GM21723 (cell line): ENCODE results near the gene BTBD2.

Experiments used
- ATAC-seq: cut with Tn5 transposase; IDR thresholded peaks from one replicate; pipeline ENCODE4 v1.9.1; 2021; ENCODE audit warnings: mild to moderate bottlenecking, moderate library complexity; ENCODE audit not compliant: unreplicated experiment

The BTBD2 gene

GRCh38 chr19:2015608-2015950 is at the start of gene BTBD2:
TSS of gene BTBD2 (minus strand) at chr19:2015714. CDS start at chr19:2015703, 11 bp downstream.
- no peak for ATAC-seq

DNA sequence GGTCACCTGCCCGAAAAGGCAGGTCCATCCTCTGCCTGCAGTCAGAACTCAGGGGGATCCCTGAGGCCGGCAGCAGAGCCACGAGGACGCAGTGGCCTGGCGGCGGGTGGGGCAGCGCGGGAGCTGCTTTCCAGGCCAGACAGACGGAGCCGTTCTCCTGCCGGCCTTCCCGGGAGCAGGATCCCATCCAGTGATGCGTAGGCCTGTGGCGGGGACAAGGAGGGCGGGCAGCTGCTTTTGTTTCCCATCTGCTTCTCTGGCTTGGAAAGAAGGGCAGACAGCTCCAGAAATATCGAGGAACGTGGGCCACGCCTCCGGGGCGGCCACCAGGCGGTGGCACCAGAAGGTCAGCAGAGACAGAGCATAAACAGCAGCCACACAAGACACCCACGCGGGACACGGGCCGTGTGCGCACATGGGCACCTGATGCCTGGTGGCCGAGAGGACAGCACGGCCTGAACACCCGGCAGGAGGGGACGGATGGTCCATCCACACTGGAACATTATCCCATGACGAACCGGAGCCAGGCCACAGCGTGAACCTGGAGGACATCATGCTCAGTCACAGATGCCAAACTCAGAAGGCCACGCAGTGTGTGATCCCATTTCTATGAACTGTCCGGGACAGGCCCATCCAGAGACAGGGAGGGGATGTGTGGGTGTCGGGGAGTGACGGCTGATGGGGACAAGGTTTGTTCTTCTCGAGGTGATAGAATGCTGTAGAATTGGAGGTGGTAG is 49.4 kb upstream of the BTBD2 start:
- ATAC-seq = no peak

DNA sequence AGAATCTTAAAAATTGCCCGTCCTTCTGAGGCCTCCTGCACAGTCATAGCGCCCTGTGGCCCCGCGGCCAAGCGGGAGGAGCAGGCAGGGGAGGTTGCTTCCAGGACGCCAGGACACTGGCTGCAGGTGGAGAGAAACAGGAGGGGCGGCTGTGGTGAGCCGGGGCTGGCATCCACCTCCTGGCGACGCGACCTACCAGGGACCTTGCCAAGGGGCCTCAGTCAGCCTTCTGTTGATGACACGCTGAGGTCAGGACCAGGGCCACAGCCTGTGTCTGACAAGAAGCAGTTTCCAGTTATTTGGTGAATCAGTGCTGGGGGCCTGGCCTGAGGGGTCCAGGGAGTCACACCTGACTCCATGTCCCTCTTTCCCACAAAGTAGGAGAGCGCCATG is 48.9 kb upstream of the BTBD2 start:
- ATAC-seq = no peak

DNA sequence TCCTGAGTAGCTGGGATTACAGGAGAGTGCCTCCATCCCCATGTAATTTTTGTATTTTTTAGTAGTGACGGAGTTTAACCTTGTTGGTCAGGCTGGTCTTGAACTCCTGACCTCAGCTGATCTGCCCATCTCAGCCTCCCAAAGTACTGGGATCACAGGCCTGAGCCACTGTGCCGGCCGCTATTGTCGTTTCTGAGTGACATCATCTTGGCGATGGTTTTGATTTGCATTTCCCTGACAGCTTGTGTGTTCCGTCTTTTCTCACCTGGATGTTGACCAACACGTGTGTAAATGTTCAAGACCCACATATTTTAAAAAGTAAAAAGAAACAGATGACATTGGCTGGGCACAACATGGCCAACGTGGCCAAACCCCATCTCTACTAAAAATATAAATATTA is 48.3 kb upstream of the BTBD2 start:
- ATAC-seq = no peak

DNA sequence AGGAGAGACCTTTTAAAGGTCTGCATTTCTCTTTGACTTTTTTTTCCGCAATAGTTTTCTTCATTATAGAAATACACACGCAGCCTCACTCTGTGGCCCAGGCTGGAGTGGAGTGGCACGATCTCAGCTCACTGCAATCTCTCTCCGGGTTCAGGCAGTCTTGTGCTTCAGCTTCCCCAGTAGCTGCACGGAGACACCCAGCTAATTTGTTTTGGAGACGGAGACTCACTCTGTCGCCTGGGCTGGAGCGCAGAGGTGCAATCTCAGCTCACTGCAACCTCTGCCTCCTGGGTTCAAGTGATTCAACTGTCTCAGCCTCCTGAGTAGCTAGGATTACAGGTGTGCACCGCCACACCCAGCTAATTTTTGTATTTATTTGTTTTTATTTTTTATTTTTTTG is 47.3 kb upstream of the BTBD2 start:
- ATAC-seq = no peak

- no peak for ATAC-seq
Observed at GRCh38 chr19:2062389-2062729, 46.8 kb upstream of the BTBD2 start.

DNA sequence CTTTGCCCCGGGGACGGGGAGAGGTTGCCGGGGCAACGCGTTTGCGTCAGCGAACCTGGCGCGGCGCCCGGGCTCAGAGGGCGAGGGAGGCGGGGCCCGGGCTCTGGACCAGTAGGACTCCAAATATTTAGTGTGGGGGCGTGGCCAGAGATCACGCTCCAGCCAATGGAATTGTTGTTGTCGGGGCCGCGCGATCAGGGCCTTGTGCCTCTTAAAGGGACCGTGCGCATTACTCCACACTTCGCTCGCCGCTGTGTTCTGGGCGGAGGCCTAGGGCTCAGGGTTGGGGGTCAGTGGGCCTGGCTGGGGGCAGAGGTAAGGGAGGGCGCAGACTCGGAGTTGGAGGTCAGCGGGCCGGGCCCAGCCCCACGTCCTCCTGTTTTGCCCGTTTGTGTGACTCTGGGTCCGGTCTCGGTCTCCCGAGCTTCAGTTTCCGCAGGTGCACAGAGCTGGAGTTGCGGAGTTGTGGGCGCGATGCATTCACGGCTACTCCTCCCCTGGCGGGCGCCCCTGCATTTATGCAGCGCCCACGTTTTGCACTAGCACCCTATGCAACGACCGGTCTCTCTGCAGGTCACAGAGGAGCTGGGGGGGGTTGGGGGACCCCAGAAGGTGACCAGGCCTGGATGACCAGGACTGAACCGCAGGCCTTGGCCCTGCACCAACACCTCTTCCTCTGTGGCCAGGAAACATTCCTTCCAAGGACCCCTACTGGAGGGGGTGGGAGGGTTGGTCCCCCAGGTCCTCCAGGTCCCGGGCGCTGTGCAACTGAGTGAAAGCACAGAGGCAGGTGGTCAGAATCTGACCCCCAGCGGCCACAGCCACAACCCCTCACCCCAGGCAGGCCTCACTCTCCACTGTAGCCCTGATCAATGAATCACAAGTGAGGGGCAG is 46.2 kb upstream of the BTBD2 start:
- peak; percentile 75 for ATAC-seq

- ATAC-seq = peak; percentile 17
Observed at GRCh38 chr19:2060884-2061494, 45.5 kb upstream of the BTBD2 start.

GRCh38 chr19:2059422-2060201 is 44.1 kb upstream of the BTBD2 start:
- no peak for ATAC-seq

DNA sequence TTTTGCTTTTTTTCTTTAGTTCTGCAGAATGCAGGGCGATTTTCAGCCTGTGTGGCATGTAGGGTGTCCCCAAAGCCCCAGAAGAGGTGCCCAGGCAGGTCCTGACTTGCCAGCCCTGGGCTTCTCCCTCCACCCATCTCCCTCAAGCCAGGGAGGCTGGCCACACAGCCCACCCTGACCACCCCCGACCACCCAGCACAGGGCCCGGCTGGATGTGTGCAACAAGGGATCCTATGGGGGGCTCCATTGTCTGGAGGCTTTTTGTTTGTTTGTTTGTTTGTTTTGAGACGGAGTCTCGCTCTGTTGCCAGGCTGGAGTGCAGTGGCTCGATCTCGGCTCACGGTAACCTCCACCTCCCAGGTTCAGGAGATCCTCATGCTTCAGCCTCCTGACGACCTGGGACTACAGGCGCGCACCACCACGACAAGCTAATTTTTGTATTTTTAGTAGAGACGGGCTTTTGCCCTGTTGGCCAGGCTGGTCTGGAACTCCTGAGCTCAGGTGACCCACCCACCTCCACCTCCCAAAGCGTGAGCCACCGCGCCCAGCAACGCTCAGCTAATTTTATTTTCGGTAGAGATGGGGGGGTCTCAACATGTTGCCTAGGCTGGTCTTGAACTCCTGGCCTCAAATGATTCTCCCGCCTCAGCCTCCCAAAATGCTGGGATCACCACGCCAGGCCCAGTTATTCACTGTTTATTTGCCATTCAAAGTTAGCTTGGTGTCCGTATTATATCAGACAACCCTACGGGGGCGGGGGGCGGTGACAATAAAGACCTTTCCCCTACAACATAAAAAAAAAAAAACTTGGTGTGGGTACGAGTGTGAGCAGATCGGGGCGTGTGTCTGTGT is 43.3 kb upstream of the BTBD2 start:
- ATAC-seq = no peak

GRCh38 chr19:2057484-2058469 is 42.3 kb upstream of the BTBD2 start:
- no peak for ATAC-seq

DNA sequence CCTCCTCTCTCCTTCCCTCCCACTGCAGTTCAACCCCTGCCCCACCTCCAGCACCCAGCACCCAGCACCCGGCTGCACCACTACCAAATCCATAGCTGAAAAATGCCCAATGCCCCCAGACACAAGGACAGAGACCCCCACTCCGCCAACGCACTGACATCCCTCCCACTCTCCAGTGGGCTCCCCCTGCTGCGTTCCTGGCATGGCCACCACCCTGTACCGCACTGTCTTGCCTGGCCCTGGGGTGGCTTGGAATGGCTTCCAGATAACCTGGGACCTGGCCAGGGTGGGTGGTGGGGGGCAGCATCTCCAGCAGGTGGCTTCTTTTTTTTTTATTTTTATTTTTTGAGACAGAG is 41.3 kb upstream of the BTBD2 start:
- no peak for ATAC-seq

- ATAC-seq = no peak
Observed at GRCh38 chr19:2055931-2056836, 40.7 kb upstream of the BTBD2 start.

- ATAC-seq = no peak
Observed at GRCh38 chr19:2054763-2055162, 39.2 kb upstream of the BTBD2 start.

- ATAC-seq = no peak
Observed at GRCh38 chr19:2053601-2054389, 38.3 kb upstream of the BTBD2 start.

DNA sequence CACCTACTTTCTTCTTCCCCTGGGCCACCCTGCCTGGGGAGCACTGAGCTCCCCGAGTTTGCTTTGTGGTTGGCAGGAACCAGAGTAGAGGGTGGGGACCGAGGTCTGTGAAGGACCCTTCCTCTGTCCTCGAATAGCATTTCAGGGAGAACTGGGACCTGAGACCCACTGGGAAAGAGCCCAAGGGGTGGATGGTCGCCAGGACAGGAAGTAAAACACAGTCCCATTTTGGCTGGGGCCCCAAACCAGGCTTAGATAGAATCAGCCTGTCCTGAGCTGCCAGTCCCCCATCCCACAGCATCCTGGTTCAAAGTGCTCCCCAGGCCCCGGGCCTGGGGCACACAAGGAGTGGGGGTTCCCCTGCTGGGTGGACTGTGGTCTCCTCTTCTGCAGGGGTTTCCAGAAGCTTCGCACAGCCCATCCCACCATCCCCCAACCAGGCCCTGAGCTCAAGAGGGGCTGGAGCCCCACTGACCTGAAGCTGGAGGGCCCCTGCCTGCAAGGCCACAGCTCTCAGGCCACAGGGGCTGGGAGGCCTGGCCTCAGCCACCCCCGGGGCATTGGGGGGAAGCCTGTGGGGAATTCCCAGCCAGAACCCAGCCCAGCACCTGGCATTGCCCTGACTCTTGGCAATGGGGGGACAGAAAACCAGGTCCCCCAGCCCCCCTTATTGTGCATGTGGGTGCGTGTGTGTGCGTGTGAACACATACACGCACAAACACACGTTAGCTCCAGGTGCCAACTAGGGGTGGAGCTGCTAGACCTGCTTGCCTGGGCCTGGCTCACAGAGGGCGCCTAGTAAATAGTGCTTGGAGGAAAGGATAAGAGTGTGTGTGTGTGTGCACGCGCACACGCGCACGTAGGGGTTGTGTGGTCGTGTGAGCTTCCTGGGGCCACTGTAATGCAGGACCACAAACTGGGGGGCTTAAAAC is 36.5 kb upstream of the BTBD2 start:
- peak; percentile 2 for ATAC-seq
